HG03280 (cell line): Measurements from ENCODE around the gene PEX7.
"Not testable (repeated sequence)": the region's sequence is repeated elsewhere in the genome, so short reads cannot be mapped to it uniquely, and the experiment has no call there.

Source experiments
- ATAC-seq: cut with Tn5 transposase; IDR thresholded peaks from one replicate; pipeline ENCODE4 v1.9.1; 2021; ENCODE audit warnings: mild to moderate bottlenecking, moderate library complexity; ENCODE audit not compliant: unreplicated experiment

PEX7 gene

GRCh38 chr6:136822376-136823127, at the start of gene PEX7:
PEX7 (plus strand) TSS chr6:136822592; CDS start chr6:136822666, 74 bp downstream.
- ATAC-seq, result peak; percentile 97

GRCh38 chr6:136772685-136773472, 49.5 kb upstream of the PEX7 start:
- ATAC-seq, result peak; percentile 59

- no peak for ATAC-seq
Observed at GRCh38 chr6:136773473-136773796, 49.0 kb upstream of the PEX7 start.

- no peak for ATAC-seq
Observed at GRCh38 chr6:136774228-136775041, 48.0 kb upstream of the PEX7 start.

- ATAC-seq, result no peak
Observed at GRCh38 chr6:136775081-136775480, 47.3 kb upstream of the PEX7 start.

GRCh38 chr6:136775548-136775947, 46.8 kb upstream of the PEX7 start:
- ATAC-seq, result no peak

GRCh38 chr6:136777651-136778050, 44.7 kb upstream of the PEX7 start:
- ATAC-seq, result no peak

GRCh38 chr6:136779682-136780081, 42.7 kb upstream of the PEX7 start:
- no peak for ATAC-seq

DNA sequence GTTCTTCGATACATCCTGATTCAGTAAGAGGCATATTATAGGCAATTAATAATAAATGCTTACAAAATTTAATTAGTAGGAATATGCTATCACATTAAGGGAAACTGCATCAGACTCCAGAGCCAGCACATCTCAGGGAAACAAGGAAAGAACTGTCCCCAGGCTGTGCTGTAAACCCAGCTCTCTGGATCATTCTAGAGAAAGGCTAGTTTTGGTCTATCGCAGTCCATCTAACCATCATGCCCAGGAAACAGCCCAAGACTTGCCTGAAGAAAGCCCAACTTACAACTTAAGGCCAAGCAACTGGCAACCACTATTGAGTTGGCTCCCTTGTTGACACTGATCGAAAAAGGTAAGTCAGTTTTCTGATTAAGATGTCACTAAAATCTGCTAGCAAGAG, 41.4 kb upstream of the PEX7 start:
- no peak for ATAC-seq

GRCh38 chr6:136782021-136782770, 40.2 kb upstream of the PEX7 start:
- ATAC-seq, result no peak

- ATAC-seq, result no peak
Observed at GRCh38 chr6:136783021-136783420, 39.4 kb upstream of the PEX7 start.

GRCh38 chr6:136783495-136784270, 38.7 kb upstream of the PEX7 start:
- ATAC-seq, result peak; percentile 60

- no peak for ATAC-seq
Observed at GRCh38 chr6:136784271-136784664, 38.1 kb upstream of the PEX7 start.

DNA sequence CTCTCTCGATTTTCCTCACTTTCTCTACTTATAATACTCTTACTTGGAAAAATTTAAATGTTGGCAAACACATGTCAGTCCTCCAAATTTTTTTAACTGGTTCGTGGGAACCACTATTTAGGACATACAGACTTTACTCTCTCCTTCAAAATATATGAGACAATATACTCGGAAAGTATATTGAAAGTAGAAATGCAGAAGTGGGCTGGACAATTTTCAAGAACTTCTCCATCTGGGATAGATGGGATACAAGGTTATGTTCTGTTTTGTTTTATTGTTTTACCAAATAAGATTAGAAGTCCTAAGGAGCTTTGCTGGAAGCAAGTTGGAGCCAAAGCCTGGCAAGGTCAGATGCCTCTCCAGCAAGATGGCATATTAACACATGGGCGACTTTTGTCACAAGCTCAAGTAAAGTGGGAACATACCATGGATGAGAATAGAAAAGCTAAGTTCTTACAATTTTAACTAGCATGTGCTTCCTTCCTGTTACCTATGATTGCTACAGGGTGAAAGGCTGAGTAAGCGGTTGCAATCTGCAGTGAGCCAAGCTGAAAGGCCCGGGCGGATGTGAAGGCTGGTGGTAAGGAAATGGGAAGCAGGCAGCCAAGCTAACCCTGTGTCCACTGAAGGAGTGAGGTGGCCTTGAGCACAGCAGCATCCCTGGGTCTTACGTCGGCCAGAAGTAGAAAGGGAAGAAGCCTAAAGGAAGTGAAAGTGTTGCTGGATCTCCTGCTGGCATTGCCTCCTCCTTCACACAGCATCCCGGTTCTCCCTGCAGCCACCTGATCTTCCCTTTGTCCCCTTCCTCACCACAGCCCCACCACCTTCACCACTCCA, 37.3 kb upstream of the PEX7 start:
- ATAC-seq, result no peak

DNA sequence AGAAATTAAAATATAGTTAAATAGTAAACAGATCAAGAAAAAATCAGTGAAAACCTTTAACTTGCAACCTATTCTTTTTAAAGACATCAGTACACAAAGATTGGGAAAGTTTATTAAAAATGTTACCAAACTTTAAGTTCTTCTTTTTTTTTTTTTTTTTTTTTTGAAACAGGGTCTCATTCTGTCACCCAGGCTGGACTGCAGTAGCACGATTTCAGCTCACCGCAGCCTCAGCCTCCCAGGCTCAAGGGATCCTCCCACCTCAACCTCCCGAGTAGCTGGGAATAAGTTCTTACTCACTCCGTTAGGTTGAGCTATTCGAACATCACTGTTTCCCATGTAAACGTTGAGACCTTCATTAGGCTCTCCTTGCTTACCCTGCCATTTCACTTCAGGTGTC, 35.7 kb upstream of the PEX7 start:
- no peak for ATAC-seq

DNA sequence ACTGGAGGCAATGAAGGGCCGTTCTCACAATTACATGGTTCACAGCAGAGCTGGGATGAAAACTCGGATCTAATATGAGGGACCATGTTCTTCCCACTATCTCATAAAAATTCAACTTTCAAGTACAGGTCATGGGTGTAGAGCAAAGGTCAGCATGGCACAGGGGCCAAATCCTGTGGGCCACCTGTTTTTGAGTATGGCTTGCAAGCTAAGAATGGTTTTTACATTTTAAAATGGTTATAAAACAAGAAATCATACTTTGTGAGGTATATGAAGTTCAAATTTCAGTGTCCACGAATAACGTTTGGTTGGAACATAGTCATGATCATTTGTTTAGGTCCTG, 34.7 kb upstream of the PEX7 start:
- ATAC-seq, result no peak

DNA sequence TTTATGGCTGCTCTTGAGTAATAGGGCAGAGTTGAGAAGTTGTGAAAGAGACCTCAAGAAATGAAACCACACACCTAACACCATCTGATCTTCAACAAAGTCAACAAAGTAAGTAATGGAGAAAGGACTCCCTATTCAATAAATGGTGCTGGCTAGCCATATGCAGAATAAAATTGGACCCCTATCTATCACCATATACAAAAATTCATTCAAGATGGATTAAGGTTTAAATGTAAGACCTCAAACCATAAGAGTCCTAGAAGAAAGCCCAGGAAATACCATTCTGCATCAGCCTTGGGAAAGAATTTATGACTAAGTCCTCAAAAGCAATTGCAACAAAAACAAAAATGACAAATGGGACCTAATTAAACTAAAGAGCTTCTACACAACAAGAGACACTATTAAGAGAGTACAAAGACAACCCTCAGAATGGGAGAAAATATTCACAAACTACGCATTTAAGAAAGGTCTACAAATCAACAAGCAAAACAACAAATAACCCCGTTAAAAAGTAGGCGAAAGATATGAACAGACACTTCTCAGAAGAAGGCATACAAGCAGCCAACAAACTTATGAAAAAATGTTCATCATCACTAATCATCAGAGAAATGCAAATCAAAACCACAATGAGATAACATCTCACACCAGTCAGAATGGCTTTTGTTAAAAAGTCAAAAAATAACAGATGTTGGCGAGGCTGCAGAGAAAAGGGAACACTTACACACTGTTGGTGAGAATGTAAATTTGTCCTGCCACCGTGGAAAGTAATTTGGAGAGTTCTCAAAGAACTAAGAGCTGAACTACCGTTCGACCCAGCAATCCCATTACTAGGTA, 34.1 kb upstream of the PEX7 start:
- ATAC-seq, result no peak

- not testable (repeated sequence) for ATAC-seq
Observed at GRCh38 chr6:136789440-136789839, 33.0 kb upstream of the PEX7 start.
